Activated naive CD4-positive, alpha-beta T cell treated with anti-CD3 and anti-CD28 coated beads, Interleukin-2, amount 50 U/mL, for 72 hours (primary cell): ENCODE measurements around the gene FRMD4A. TPM values are rescaled to one million over a fixed set of nuclear protein-coding genes. Genes with fewer than 3 reads are reported as not detected.
"Not testable (repeated sequence)": the region's sequence is repeated elsewhere in the genome, so short reads cannot be mapped to it uniquely, and the experiment has no call there.

Experiments
- ATAC-seq, 2 donors: fragments of 150-1000 bp; cut with Tn5 transposase; 2 replicates each; pipeline ENCODE4 v1.10.0; 2021; ENCODE audit warnings: mild to moderate bottlenecking in 2 of 2, moderate library complexity in 2 of 2
- DNase-seq, 2 donors: peaks; one replicate each; pipeline ENCODE4 v3.0.0; 2021 to 2022; ENCODE audit warnings: low spot score in 2 of 2
- H3K27ac Mint-ChIP-seq, 2 donors: one replicate each; pipeline ENCODE4 v1.8.0; 2022; ENCODE audit warnings: mild to moderate bottlenecking in 2 of 2, mixed read lengths in 2 of 2
- H3K36me3 Mint-ChIP-seq, 2 donors: one replicate each; pipeline ENCODE4 v1.8.0; 2022; ENCODE audit warnings: mixed read lengths in 2 of 2
- H3K9me3 Mint-ChIP-seq, 2 donors: one replicate each; pipeline ENCODE4 v1.8.0; 2022; ENCODE audit warnings: mixed read lengths in 2 of 2
- total RNA-seq, 2 donors: library from RNA; stranded (reverse); gene quantifications; one replicate each; pipeline ENCODE4 v1.2.3, GENCODE V29; 2022

FRMD4A gene
- total RNA-seq, 2 donors from 2014 or later = 0.41 to 0.49 TPM

GRCh38 chr10:13771992-13772391, 558.7 kb downstream of the FRMD4A start:
- no peak for DNase-seq
- Mint-ChIP-seq H3K36me3 (no peaks in the 10 kb centered on the region), H3K27ac (no peak overlapping the region), H3K9me3 (no peaks in the 10 kb centered on the region)
- ATAC-seq = no peak

- no peak for ATAC-seq
- Mint-ChIP-seq H3K9me3 (no peaks in the 10 kb centered on the region), H3K36me3 (no peaks in the 10 kb centered on the region), H3K27ac (no peak overlapping the region)
- no peak for DNase-seq
Observed at GRCh38 chr10:13770760-13771493, 559.8 kb downstream of the FRMD4A start.

- H3K27ac Mint-ChIP-seq = no peak overlapping the region
- no peaks in the 10 kb centered on the region for H3K36me3 Mint-ChIP-seq
- H3K9me3 Mint-ChIP-seq = no peaks in the 10 kb centered on the region
- ATAC-seq (no peak), DNase-seq (no peak)
Observed at GRCh38 chr10:13769946-13770345, 560.8 kb downstream of the FRMD4A start.

GRCh38 chr10:13767676-13768178, 563.0 kb downstream of the FRMD4A start:
- no peak overlapping the region for H3K27ac Mint-ChIP-seq
- H3K36me3 Mint-ChIP-seq = no peaks in the 10 kb centered on the region
- H3K9me3 Mint-ChIP-seq = no peaks in the 10 kb centered on the region
- DNase-seq = no peak
- ATAC-seq = no peak

GRCh38 chr10:13767148-13767547, 563.6 kb downstream of the FRMD4A start:
- not testable (repeated sequence) for H3K27ac Mint-ChIP-seq, ATAC-seq, H3K36me3 Mint-ChIP-seq

GRCh38 chr10:13765641-13766341, 564.9 kb downstream of the FRMD4A start:
- DNase-seq = no peak
- ATAC-seq = no peak
- Mint-ChIP-seq H3K36me3 (no peaks in the 10 kb centered on the region), H3K9me3 (no peaks in the 10 kb centered on the region), H3K27ac (no peak overlapping the region)

More at GRCh38 chr10:13767148-13767547, 563.6 kb downstream of the FRMD4A start:
- DNase-seq, H3K9me3 Mint-ChIP-seq: not testable (repeated sequence)

GRCh38 chr10:13761490-13762091, 569.1 kb downstream of the FRMD4A start:
- no peaks in the 10 kb centered on the region for H3K36me3 Mint-ChIP-seq
- H3K9me3 Mint-ChIP-seq = no peaks in the 10 kb centered on the region
- DNase-seq (no peak), ATAC-seq (peak in 1 of 2 donors; percentile 62)
- no peak overlapping the region for H3K27ac Mint-ChIP-seq

- no peak for DNase-seq
- no peak for ATAC-seq
- Mint-ChIP-seq H3K27ac (no peak overlapping the region), H3K9me3 (no peaks in the 10 kb centered on the region), H3K36me3 (no peaks in the 10 kb centered on the region)
Observed at GRCh38 chr10:13759168-13759567, 571.6 kb downstream of the FRMD4A start.

GRCh38 chr10:13758756-13759155, 572.0 kb downstream of the FRMD4A start:
- DNase-seq = no peak
- no peaks in the 10 kb centered on the region for H3K36me3 Mint-ChIP-seq
- H3K27ac Mint-ChIP-seq = peak overlapping the region in 1 of 2 donors; percentile 26
- no peak for ATAC-seq
- no peaks in the 10 kb centered on the region for H3K9me3 Mint-ChIP-seq

GRCh38 chr10:13758312-13758711, 572.4 kb downstream of the FRMD4A start:
- H3K36me3 Mint-ChIP-seq = no peaks in the 10 kb centered on the region
- no peak for DNase-seq
- ATAC-seq = no peak
- no peaks in the 10 kb centered on the region for H3K9me3 Mint-ChIP-seq
- H3K27ac Mint-ChIP-seq = peak overlapping the region; percentile 26 to 66

GRCh38 chr10:13754277-13754676, 576.4 kb downstream of the FRMD4A start:
- Mint-ChIP-seq H3K27ac (no peak overlapping the region), H3K36me3 (no peaks in the 10 kb centered on the region), H3K9me3 (no peaks in the 10 kb centered on the region)
- ATAC-seq (no peak), DNase-seq (no peak)

GRCh38 chr10:13751191-13751764, 579.4 kb downstream of the FRMD4A start:
- no peaks in the 10 kb centered on the region for H3K9me3 Mint-ChIP-seq
- DNase-seq (no peak), ATAC-seq (no peak)
- H3K27ac Mint-ChIP-seq = no peak overlapping the region
- no peaks in the 10 kb centered on the region for H3K36me3 Mint-ChIP-seq

GRCh38 chr10:13750299-13751190, 580.2 kb downstream of the FRMD4A start:
- no peak for DNase-seq
- Mint-ChIP-seq H3K9me3 (no peaks in the 10 kb centered on the region), H3K36me3 (no peaks in the 10 kb centered on the region), H3K27ac (no peak overlapping the region)
- ATAC-seq = no peak

GRCh38 chr10:13745271-13745670, 585.5 kb downstream of the FRMD4A start:
- no peak for ATAC-seq
- Mint-ChIP-seq H3K27ac (no peak overlapping the region), H3K9me3 (no peaks in the 10 kb centered on the region), H3K36me3 (no peaks in the 10 kb centered on the region)
- no peak for DNase-seq

GRCh38 chr10:13743963-13744362, 586.8 kb downstream of the FRMD4A start:
- Mint-ChIP-seq H3K9me3 (no peaks in the 10 kb centered on the region), H3K27ac (no peak overlapping the region), H3K36me3 (no peaks in the 10 kb centered on the region)
- DNase-seq (no peak), ATAC-seq (no peak)

- no peaks in the 10 kb centered on the region for H3K36me3 Mint-ChIP-seq
- H3K9me3 Mint-ChIP-seq = no peaks in the 10 kb centered on the region
- no peak overlapping the region for H3K27ac Mint-ChIP-seq
- ATAC-seq (no peak), DNase-seq (no peak)
Observed at GRCh38 chr10:13743101-13743693, 587.5 kb downstream of the FRMD4A start.
